Stimulated activated CD4-positive, alpha-beta T cell treated with anti-CD3 and anti-CD28 coated beads, TNF-alpha, amount 100 ng/mL, for 1 hour (primary cell): Measurements from ENCODE around the gene NACA2.
"Not testable (repeated sequence)": the region's sequence is repeated elsewhere in the genome, so short reads cannot be mapped to it uniquely, and the experiment has no call there.

Experiments used
- DNase-seq, 3 donors: peaks; one replicate each; pipeline ENCODE4 v3.0.0-alpha.2; 2020; ENCODE audit warnings: low read depth in 3 of 3, low spot score in 1 of 3

The NACA2 gene

DNA sequence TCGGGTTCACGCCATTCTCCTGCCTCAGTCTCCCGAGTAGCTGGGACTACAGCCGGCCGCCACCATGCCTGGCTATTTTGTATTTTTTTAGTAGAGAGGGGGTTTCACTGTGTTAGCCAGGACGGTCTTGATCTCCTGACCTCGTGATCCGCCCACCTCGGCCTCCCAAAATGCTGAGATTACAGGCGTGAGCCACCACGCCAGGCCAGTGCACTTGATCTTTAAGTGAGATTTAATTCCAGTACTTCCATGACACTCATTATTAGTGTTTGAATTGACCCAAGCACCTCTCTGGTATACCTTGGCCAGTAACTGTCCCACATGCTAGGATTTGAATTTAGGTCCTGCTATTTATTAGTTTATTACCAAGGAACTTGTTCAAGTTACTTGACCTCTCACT is 38.5 kb downstream of the NACA2 start:
- not testable (repeated sequence) for DNase-seq

DNA sequence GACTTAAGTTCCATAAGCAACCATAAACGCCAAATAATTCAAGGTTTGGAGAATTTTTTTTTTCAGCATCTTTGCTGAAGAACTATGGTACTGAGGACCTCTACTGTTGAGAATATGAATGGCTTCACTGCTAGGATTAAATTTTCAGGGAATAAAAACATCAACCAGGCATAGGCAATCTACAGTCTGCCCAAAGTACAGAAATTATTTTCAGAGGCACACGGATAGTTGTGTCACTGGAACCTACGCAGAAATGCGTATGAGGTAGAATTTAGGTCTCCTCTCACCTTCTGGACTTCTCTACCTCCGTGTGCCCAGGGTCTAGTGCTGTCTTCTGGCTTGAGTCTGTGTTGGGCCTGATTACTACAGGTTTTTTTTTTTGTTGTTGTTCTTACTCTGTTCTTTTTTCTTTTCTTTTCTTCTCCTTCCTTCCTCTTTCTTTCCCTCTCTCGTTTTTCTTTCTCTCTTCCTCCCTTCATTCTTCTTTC is 39.7 kb downstream of the NACA2 start:
- DNase-seq = no peak

DNA sequence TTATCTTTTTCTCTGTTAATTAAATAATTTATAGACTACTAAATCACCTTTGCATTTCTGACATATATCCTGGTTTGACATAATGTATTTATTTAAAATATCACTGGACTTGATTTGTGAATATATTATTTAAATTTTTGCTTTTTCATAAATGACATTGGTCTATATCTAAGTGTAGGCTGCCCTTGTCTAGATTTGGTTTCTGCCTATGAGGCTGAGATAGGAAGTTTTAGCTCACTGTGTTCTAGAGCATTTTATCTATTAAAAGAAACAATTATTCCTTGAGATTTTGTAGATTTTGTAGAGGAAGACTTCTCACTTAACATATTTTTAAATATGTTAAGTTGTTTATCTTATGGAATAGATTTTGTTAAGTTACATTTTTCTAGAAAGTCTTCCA is 43.9 kb downstream of the NACA2 start:
- DNase-seq = no peak

DNA sequence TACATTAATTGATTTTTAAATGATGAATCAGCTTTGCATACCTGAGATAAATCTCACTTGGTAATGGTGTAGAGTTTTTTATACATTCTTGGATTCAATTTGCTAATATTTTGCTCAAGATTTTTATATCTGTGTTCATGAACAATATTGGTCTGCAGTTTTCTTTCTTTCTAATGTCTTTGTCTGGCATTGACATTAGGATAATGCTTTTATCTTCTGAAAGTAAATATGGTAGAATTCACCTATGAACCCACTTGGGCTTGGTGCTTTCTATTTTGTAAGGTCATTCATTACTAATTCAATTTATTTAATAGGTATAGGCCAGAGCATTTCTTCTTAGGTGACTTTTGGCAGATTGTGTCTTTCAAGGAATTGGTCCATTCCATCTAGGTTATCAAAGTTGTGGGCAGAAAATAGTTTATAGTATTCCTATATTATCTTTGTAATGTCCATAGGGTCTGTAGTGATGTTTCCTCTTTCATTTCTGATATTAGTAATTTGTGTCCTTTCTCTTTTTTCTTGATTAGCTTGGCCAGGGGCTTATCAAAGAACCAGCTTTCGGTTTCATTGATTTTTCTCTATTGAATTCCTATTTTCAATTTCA is 45.6 kb downstream of the NACA2 start:
- no peak for DNase-seq

DNA sequence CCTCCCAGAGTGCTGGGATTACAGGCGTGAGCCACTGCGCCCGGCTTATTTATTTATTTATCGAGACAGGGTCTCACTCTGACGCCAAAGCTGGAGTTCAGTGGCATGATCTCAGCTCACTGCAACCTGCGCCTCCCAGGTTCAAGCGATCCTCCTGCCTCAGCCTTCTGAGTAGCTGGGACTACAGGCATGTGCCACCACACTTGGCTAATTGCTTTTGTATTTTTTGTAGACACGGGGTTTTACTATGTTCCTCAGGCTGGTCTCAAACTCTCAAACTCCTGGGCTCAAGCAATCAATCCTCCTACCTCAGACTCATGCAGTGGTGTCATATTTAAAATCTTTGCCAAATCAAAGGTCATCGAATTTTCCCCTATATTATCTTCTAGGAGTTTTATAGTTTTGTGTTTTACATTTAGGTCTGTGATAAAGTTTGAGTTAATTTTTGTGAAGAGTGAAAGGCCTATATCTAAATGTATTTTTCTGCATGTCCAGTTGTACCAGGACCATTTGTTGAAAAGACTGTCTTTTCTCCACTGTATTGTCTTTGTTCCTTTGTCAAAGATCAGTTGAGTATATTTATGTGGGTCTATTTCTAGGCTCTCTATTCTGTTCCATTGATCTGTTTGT is 47.1 kb downstream of the NACA2 start:
- no peak for DNase-seq

DNA sequence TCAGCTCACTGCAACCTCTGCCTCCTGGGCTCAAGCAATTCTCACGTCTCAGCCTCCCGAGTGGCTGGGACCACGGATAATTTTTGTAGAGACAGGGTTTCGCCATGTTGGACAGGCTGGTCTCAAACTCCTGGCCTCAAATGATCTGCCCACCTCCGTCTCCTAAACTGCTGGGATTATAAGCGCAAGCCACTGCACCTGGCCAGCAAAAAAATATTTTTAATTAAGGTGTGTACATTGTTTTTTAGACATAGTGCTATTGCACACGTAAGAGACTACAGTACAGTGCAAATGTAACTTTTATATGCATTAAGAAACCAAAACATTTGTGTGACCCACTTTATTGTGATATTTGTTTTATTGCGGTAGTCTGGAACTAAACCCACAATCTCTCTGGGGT is 49.0 kb downstream of the NACA2 start:
- DNase-seq = no peak

DNA sequence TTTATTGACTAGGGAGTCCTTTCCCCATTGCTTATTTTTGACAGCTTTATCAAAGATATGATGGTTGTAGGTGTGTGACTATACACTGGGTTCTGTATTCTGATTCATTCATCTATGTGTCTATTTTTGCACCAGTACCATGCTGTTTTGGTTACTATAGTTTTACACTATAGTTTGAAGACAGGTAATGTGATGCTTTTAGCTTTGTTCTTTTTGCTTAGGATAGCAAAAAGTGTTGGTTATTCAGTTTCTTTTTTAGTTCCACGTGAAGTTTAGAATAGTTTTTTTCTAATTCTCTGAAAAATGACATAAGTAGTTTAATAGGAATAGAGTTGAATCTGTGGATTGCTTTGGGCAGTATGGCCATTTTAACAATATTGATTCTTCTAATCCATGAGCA is 50.1 kb downstream of the NACA2 start:
- no peak for DNase-seq
